Measurements from ENCODE around the gene SERTAD2. TPM values are rescaled to one million over a fixed set of nuclear protein-coding genes. Genes with fewer than 3 reads are reported as not detected.
A peak's percentile ranks its signal among the peaks of the same experiment; 100 is the strongest.

Gene SERTAD2, protein sequence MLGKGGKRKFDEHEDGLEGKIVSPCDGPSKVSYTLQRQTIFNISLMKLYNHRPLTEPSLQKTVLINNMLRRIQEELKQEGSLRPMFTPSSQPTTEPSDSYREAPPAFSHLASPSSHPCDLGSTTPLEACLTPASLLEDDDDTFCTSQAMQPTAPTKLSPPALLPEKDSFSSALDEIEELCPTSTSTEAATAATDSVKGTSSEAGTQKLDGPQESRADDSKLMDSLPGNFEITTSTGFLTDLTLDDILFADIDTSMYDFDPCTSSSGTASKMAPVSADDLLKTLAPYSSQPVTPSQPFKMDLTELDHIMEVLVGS
- 4.8 and 6.6 TPM in 2 replicates for total RNA-seq (2014; rRNA removed; shearing (Covaris generic))
- 21.0 and 26.3 TPM in 2 replicates for polyA plus RNA-seq (2015; cell fraction: cytosol; rRNA removed)
- polyA plus RNA-seq (2015; cell fraction: nucleus; rRNA removed): 10.9 and 16.7 TPM in 2 replicates

DNA sequence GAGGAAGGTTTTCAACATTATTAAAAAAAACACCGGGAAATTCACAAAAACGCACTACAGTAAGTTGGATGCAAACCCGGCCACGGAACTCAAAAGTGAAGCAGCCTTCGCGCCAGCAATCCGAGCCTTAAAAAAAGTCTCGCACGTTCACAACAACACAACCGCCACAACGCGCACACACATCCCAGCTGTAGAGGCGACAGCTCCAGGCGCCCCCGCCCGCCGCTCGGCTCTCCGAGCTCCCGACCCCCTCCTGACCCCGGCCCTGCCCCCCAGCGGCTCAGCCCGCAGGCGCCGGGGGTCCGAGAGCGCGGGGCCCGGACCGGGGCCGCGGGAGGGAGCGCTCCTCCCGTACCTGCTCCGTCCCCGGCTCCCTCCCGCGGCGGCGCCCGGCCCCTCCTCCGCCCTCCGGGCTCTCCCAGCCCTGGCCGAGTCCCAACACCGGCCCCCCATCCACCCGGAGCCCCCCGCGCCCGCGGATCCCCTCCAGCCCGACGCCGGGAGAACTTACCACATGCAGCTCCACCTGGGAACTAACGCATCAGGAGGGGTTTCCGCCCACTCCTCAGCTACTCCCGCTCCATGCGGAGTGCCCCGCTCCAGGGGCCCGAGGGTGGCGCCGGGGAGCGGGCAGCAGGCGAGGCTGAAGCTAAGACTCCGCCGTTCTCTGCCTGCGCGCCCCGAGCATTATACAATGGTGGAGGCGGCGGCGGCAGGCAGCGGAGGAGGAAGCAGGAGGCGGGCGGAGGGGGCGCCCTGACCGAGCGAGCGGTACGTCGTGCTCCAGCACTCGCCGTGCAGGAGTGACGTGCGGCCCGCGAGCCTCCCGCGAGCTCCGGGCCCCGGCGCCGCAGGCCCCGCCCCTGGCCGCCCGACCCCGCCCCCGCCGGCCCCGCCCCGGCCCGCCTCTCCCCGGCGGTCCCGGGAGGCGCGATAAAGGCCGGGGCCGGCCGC is at the start of gene SERTAD2:
TSS of gene SERTAD2 (minus strand) at position 805 of the 954 bp plus-strand sequence. CDS start 17,042 bp downstream, outside the sequence.
- peak; percentile 77 for DNase-seq (ENCODE audit: low read depth)

DNA sequence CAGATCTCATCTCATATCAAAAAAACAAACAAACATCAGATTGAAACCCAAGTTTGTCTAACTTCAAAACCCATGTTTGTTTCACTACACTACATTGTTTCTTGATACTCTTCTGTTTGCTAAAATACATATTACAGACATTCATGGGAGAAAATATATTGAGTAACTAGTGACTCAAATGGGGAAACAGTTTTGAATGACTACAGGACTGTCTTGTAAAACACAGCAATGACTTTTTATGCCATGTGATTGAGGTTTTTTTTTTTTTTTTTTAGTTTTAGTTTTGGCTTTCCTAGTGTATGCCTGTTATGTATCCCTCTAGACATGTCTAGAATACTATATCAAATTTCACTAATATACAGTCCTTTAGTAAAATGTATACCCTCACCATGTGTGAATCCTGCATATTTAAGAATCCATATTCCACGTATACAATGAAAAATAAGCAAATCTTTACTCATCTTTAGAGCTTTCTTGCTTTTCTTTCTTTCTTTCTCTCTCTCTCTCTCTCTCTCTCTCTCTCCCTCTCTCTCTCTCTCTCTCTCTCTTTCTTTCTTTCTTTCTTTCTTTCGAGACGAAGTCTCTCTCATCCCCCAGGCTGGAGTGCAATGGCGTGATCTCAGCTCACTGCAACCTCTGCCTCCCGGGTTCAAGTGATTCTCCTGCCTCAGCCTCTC is 46.6 kb upstream of the SERTAD2 start:
- no peak for DNase-seq (ENCODE audit: low read depth)

DNA sequence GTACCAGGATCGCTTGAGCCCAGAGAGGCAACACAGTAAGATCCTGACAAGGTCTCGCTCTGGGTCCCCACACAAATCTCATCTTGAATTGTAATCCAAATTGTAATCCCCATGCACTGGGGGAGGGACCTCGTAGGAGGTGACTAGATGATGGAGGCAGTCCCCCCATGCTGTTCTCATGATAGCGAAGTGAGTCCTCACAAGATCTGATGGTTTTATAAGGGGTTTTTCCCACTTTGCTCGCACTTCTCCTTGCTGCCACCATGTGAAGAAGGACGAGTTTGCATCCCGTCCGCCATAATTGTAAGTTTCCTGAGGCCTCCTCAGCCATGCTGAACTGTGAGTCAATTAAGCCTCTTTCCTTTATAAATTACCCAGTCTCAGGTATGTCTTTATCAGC is 46.0 kb upstream of the SERTAD2 start:
- DNase-seq (ENCODE audit: low read depth): no peak

DNA sequence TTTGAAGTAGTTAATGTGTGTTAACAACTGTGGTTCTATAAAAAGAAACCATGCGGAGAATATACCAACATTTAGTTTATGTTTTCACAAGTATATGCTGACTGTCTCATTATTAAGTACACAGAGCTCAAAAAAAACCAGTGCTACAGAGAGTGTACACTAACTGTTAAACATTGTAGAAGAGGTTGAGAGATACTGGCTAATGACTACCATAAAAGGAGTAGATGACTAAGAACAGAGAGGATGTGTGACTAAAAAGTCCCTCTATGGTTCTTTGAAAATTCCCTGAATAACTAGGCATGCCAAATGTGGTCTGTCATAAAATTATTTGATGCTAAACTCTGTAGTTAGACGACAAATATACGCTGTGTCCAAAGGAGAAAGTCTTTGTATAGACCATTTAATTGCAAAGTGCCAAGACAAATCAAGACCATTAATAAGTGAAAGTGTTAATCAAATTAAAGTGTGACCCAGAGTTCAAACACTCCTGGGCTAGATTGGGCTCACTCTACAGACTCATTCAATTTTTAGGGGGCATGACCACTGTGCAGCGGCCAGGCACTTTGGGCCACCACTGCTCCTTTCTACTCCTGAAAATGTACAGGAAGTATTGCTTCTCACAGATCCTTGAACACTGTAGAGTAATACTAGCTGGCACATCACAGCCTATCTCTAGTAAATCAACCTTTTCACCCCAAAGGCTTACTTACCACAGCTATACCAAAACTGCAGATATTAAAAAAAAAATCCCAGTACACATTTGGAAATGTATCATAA is 45.1 kb upstream of the SERTAD2 start:
- DNase-seq (ENCODE audit: low read depth): peak; percentile 90

DNA sequence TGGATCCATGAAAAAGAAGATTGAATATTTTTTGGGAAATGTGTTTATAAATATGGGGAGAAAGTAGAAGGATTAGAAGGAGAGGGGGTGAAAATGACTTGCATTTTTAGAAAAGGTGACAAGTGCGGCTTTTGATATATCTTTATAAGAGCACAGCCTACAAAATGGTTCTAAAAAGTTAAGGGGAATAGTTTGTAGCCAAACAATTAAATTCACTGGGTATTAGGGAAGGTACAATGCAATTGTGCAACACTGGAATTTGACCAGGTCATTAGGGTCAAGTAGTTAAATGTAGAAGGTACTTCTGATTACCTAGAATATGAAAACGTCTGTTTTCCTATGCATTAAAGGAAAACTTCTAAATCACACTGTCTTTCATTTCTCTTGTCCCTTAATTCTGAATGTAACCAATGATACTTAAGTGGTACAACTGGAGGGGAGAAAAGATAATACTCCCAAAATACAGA is 44.5 kb upstream of the SERTAD2 start:
- no peak for DNase-seq (ENCODE audit: low read depth)

DNA sequence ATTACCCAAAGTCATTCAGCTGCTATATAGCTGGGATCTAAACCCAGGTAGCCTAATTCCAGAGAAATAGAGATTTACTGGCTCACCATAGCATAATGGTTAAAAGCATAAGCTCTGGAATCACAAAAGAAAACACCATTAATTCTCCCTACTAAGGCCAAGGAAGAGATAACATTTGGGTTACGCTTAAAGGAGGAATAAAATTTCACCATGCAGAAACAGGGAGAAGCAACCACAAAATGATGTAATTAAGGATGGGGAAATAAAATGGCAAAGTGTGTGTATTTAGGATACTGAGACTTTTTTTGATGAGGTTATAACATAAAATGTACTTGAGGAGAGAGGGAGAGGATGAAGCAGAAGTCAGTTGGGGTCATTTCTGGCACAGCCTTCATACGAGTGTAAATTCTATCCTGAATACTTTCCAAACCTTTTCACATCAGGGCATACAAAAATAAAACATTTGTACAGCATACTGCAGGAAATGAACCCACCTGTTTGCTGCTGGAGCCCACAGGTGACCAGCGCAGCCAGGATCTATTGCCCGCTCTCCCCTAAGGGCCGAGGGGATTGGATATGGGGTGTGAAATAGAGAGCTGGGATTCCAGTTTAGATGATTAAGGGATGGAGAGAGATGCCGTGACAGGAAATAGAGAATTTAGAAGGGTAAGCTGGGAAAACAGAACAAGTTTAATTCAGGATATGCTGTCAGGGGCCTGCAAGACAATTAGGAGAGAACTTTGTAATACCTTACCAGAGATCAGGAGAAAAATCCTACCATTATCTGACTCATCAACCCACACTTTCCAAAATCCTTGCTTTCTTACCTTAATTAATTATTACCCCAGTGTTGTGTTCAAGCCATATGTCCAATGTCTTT is 43.8 kb upstream of the SERTAD2 start:
- DNase-seq (ENCODE audit: low read depth): no peak

DNA sequence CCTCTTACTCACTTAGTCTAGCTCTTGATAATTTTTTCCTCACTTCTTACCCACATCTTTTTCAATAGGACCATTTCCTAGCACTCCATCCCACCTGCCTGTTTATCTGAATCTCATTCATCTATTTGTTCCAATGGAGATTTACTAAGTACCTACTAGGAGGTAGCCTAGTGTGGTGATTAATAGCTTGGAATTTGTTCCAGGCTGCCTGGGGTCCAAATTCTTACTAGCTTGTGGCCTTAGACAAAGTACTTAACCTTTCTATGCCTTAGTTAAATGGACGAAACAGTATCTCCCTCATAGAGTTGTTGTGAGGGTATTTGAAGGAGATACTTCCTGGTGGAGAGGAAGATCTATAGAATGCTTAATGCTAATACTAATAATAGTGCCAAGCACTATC is 42.9 kb upstream of the SERTAD2 start:
- no peak for DNase-seq (ENCODE audit: low read depth)

DNA sequence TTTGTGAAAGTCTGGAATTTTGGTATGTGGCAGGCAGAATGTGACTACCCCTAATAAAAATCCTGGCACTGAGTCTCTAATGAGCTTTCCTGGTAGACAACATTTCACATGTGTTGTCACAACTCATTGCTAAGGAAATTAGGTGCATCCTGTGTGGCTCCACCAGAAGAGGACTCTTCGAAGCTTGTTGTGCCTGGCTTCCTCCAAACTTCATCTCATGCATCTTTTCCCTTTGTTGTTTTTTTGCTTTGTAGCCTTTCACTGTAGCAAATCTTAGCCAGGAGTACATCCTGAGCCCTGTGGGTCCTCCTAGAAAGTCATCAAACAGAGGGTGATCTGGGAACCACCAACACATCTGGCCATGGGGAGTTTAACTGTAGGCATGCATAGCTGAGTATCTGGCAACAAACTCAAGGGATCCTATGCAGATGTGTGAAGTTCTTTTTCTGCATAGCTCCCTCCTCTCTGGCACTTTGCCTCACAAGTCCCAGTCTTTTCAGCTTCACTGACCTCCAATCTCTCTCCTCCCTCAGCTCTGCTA is 42.1 kb upstream of the SERTAD2 start:
- DNase-seq (ENCODE audit: low read depth): peak; percentile 11

DNA sequence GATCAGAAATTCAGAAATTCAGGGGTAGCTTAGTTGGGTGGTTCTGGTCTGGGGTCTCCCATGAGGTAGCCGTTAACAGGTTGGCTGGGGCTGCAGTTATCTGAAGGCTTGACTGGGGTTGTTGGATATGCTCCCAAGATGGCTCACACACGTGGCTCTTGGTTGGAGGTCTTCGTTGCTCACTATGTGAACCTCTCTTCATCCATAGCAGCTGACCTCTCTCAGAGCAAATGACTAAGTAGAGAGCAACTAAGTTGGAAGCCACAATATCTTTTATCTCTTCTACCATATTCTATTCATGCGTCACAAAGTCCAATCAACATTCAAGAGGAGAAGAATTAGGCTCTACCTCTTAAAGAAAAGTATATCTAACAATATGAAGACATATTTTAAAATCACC is 38.7 kb upstream of the SERTAD2 start:
- peak; percentile 66 for DNase-seq (ENCODE audit: low read depth)

DNA sequence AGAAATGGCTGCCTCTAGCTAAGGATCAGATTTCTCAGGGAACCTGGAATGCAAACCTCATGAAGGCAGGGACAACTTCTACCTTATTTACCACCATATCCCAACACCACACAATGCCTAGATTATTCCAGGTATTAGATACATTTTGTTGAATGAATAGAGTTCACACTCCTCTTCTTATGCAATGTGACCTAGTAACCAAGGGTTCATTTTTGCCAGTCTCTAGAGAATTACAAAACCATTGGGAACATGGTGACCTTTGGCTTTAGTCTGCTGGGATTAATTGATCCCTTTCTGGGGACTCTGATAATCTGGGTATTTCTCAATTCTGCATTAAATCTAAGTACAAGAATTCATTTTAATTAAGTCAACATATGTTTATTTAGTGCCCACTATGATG is 35.2 kb upstream of the SERTAD2 start:
- no peak for DNase-seq (ENCODE audit: low read depth)

DNA sequence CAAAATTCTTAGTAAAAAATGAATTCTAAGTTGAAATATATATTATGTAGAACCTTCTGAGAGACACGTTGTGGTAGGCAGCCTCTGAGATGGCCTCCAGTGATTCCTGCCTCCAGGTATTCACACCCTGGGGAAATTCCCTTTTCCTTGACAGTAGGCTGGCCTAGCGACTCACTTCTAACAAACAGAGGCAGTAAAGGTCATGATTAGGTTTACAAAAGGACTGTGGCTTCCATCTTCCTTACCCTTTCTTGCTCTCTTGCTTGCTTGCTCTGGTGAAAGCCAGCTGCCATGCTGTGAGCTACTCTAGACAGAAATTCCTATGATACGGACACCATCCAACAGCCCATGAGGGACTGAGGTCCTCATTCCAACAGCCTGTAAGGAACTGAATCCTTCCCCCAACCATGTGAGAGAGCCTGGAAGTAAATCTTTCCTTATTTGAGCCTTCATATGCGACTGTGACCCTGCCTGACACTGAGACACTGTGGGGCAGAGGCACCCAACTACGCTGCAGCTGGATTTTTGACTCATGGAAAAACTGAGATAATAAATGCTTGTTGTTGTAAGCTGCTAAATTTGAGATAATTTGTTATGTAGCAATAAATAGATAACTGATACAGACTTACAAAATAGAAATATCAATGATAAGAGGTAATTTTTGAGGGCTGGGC is 32.7 kb upstream of the SERTAD2 start:
- no peak for DNase-seq (ENCODE audit: low read depth)

DNA sequence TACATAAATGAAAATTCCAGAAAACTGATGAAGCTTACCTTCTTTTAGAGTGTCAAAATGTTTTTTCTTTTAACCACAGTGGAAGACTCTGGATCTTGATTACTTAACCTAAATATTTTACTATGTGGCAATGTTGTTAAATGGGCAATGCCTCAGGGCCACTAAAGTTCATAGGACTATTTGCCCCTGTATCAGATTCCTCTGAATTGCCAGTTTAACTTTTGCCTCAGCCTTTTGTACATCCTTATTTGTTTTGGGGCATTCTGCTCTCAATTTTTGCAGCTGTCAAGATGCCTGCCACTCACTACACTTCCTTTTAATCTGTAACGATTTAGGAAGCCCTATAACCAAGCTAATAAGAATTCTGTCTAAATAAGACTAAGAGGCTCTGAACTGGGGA is 31.7 kb upstream of the SERTAD2 start:
- no peak for DNase-seq (ENCODE audit: low read depth)

DNA sequence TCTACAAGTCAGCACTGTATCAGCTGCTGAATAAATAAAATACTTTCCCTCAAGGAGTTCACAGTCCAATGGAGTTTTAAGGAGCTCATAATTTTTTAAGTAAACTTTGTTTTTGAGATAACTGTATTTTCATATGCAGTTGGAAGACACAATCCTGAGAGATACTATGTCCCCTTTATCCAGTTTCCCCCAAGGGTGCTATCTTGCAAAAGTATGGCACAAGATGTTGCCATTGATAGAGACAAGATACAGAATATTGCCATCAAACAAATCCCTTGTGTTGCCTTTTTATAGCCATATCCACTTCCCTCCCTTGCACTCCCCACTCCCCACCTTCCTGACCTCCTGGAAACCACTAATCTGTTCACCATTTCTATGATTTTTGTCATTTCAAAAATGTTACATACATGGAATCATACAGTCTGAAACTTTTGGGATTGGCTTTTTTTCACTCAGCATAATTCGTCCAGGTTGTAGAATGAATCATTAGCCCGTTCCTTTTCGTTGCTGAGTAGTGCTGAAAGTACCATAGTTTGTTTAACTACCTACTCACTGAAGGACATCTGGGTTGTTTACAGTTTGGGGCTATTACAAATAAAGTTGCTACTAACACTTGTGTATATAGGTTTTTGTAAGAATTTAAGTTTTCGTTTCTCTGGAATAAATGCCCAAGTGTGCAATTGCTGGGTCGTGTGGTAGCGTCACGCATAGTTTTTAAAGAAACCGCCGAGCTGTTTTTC is 30.2 kb upstream of the SERTAD2 start:
- no peak for DNase-seq (ENCODE audit: low read depth)

DNA sequence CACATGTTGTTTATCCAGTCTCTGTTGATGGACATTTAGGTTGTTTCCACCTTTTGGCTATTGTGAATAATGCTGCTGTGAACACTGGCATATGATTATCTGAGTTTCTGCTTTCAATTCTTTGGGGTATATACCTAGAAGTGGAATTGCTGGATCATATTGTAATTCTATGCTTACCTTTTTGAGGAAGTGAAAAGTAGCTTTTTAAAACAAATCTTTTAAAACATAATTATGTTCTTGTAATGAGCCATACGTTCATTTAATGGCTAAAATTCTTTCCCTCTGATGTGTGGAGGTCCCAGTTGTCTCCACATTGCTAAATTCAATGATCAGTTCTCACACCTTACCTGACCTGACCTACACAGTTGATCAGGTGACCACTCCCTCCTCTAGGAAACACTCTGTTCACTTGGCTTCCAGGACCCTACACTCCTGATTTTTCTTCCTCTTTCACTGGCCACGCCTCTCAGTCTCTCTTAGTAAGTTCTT is 27.8 kb upstream of the SERTAD2 start:
- no peak for DNase-seq (ENCODE audit: low read depth)

DNA sequence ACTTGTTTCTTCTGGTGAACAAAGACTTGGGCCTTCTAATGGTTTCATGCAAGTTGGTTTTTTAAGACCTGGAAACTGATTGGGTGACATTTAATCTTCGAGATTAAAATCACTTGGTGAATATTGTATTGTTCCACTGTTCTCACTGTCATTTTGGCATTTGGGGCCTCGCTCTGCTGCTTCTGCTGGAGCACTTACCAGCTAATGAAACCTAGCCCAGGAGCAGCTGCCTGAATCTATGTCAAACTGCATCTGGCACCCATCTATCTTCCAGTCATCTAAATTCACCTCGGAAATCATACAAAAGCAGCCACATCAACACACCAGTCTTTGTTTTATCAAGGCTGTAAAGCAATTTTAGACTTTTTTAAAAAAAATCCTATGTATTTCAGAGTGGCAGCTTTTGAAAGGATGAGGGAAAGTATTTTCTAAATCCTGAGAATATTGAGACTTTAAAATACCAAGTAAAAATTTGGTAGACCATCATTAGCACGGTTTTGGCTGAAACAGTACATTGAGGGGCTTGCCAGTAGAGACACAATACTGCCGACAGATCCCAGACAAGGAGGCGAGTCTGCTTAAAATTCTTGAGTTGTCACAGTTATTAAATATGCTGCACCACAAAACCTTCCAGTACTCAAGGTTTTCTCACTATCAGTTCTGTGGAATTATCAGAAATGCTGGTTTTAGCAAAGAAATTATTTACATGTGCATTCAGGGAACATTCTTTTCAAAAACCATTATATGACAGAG is 26.1 kb upstream of the SERTAD2 start:
- DNase-seq (ENCODE audit: low read depth): no peak

DNA sequence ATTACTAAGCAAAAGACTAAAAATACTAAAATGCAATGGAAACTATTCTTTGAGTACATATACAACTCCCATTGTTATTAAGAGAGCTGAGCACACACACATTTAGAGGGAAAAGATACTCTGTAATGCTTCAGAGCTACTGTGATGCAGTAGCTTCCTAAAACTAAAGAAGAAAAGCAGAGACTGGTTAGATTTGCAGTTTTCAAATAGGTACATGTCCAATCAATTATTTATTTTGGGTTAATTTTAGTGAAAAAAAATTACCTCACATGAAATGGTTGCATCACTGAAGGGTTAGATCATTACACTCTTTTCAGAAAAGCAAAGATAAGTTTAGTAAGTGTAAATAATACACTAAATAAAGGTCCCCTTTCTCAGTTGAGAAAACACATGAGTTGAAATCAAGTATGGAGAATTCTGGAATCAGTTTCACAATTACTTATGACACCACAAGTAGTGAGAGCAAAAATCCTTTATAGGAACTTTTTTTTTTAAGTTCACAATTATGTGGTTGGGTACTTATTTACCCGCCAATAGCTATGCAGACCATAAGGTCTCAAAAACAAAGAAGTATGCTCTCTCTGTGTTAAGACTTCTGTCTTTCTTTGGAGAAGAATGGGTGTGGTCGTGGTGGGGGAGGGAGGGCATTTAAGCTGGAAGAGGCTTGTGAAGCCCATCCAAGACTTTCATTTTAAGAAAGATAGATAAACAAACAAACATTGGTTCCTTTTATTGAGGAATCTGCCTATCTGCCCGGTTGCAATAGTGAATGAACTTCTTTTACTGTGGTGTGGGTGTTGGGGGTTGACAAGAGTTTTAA is 25.3 kb upstream of the SERTAD2 start:
- no peak for DNase-seq (ENCODE audit: low read depth)
